ENCODE results near the gene HIVEP3. TPM values are rescaled to one million over a fixed set of nuclear protein-coding genes. Genes with fewer than 3 reads are reported as not detected.

The HIVEP3 gene
- polyA plus RNA-seq, 1 donor (not counting 4 experiments of a cell fraction or from before 2014, with no cell fraction given) = 1.1 TPM

DNA sequence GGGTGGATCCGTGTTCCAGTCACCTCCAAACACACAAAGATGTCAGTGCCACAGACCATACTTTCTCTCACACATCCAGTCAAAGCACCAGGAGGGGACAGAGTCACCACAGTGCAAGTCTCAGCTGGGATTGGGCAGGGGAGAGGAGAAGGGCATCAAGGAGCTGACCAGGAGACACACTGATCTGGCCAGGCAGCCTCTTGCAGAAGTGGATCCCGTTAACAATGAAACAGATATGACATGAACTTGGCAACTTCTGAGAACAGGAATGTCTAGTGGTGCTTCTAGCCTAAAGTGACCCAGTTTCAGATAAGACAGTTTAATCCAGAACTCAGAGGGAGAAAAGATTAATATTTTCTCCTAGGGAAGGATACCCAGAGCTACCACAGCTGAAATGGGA lies 71.0 kb downstream of the HIVEP3 start:
- dilution Hi-C loops (cut with MboI; ENCODE audit: extremely low pct_ligation_motif_present, low sequenced_read_pairs) = no loop called here
- peaks cover 21% of the 10 kb centered on the region for H3K4me1 ChIP-seq (ENCODE audit: control insufficient read depth, extremely low read depth, insufficient read depth, low read length)
- FAIRE-seq = no peak

DNA sequence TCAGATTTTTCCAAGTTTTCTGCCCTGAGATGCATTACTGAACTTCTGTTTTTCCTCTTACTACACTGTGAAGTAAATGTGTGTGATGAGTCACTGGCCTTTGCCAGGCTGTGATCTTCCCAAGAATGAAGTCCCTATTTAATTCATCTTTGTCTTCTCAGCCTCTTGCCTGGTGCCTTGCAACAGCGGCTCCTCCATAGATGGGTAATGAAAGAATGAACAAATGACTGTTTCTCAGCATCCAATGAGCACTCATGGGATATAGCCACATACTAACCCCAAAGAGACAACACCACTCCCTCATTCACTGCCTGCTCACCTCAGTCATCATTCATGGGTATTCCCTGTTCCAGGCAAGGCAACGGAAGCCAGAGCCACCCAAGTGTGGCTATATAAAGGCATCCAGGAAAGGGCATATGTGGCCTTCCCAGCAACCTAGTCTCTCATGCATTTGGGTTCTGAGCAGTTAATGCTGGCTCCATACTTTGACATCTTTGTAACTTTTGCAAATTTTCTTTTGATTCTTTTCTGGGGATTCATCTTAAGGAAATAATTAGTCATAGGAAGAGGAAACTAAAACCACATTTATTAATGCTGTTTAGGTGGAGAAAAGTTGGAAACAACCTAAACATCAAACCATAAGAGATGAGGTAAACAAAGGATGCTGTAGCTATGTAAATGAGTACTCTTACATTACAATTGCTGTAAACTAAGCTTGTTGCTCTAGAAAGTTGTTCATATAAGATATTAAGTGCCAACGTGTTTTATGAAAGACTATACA lies 71.9 kb downstream of the HIVEP3 start:
- Histone ChIP-seq H3K4me2 (ENCODE audit: control insufficient read depth, extremely low read depth, insufficient read depth, low read depth, low read length) (no peak overlapping the region), H2AFZ (ENCODE audit: control insufficient read depth, low read length) (no peak overlapping the region), H3K36me3 (ENCODE audit: control insufficient read depth in 2 of 2, extremely low read depth in 1 of 2, insufficient read depth in 2 of 2, low read length in 2 of 2) (no peaks in the 10 kb centered on the region), H3K4me3 (ENCODE audit: control insufficient read depth in 2 of 3, extremely low read depth in 1 of 3, insufficient read depth in 2 of 3, low read depth in 1 of 3, low read length in 3 of 3) (no peak overlapping the region), H4K20me1 (ENCODE audit: control insufficient read depth, extremely low read depth, insufficient read depth, low read length) (no peaks in the 10 kb centered on the region), H3K27ac (ENCODE audit: control insufficient read depth, insufficient read depth, low read length) (no peak overlapping the region), H3K9me1 (ENCODE audit: control insufficient read depth, extremely low read depth, insufficient read depth, low read length) (no peaks in the 10 kb centered on the region), H3K9me3 (ENCODE audit: control insufficient read depth, low read depth, low read length) (no peaks in the 10 kb centered on the region), H3K79me2 (ENCODE audit: control insufficient read depth, insufficient read depth, low read length) (no peaks in the 10 kb centered on the region), H3K9ac (ENCODE audit: control insufficient read depth, extremely low read depth, insufficient read depth, low read length) (no peak overlapping the region), H3K4me1 (ENCODE audit: control insufficient read depth, extremely low read depth, insufficient read depth, low read length) (peaks cover 17% of the 10 kb centered on the region), H3K27me3 (ENCODE audit: control insufficient read depth, extremely low read depth, insufficient read depth, low read length) (peaks cover 4% of the 10 kb centered on the region)
- DNase-seq (ENCODE audit: low read depth, low spot score) = no peak
- no peak for FAIRE-seq
- dilution Hi-C loops (cut with MboI; ENCODE audit: extremely low pct_ligation_motif_present, low sequenced_read_pairs) = no loop called here
- TF ChIP-seq EZH2 (IDR thresholded peaks at IDR 0.05; ENCODE audit: low read length) = no peak
- TF ChIP-seq, protein P1, sequence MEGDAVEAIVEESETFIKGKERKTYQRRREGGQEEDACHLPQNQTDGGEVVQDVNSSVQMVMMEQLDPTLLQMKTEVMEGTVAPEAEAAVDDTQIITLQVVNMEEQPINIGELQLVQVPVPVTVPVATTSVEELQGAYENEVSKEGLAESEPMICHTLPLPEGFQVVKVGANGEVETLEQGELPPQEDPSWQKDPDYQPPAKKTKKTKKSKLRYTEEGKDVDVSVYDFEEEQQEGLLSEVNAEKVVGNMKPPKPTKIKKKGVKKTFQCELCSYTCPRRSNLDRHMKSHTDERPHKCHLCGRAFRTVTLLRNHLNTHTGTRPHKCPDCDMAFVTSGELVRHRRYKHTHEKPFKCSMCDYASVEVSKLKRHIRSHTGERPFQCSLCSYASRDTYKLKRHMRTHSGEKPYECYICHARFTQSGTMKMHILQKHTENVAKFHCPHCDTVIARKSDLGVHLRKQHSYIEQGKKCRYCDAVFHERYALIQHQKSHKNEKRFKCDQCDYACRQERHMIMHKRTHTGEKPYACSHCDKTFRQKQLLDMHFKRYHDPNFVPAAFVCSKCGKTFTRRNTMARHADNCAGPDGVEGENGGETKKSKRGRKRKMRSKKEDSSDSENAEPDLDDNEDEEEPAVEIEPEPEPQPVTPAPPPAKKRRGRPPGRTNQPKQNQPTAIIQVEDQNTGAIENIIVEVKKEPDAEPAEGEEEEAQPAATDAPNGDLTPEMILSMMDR (optimal IDR thresholded peaks at IDR 0.05 in 1 of 3, IDR thresholded peaks at IDR 0.05 in 1 of 3, conservative IDR thresholded peaks at IDR 0.05 in 1 of 3; ENCODE audit: extremely low read depth in 1 of 3, insufficient read depth in 2 of 3, low read length in 3 of 3) = no peak

More for the DNA sequence above, 71.0 kb downstream of the HIVEP3 start:
- H3K27me3 ChIP-seq (ENCODE audit: control insufficient read depth, extremely low read depth, insufficient read depth, low read length) = peaks cover 4% of the 10 kb centered on the region
- H3K79me2 ChIP-seq (ENCODE audit: control insufficient read depth, insufficient read depth, low read length) = no peaks in the 10 kb centered on the region
- no peaks in the 10 kb centered on the region for H3K9me3 ChIP-seq (ENCODE audit: control insufficient read depth, low read depth, low read length)
- H4K20me1 ChIP-seq (ENCODE audit: control insufficient read depth, extremely low read depth, insufficient read depth, low read length) = no peaks in the 10 kb centered on the region
- TF ChIP-seq EZH2 (IDR thresholded peaks at IDR 0.05; ENCODE audit: low read length) = no peak
- TF ChIP-seq, protein P1 (optimal IDR thresholded peaks at IDR 0.05 in 1 of 3, IDR thresholded peaks at IDR 0.05 in 1 of 3, conservative IDR thresholded peaks at IDR 0.05 in 1 of 3; ENCODE audit: extremely low read depth in 1 of 3, insufficient read depth in 2 of 3, low read length in 3 of 3) = no peak
- no peak overlapping the region for H3K4me3 ChIP-seq (ENCODE audit: control insufficient read depth in 2 of 3, extremely low read depth in 1 of 3, insufficient read depth in 2 of 3, low read depth in 1 of 3, low read length in 3 of 3)
- no peak overlapping the region for H2AFZ ChIP-seq (ENCODE audit: control insufficient read depth, low read length)
- H3K36me3 ChIP-seq (ENCODE audit: control insufficient read depth in 2 of 2, extremely low read depth in 1 of 2, insufficient read depth in 2 of 2, low read length in 2 of 2) = no peaks in the 10 kb centered on the region
- no peak overlapping the region for H3K4me2 ChIP-seq (ENCODE audit: control insufficient read depth, extremely low read depth, insufficient read depth, low read depth, low read length)
- H3K27ac ChIP-seq (ENCODE audit: control insufficient read depth, insufficient read depth, low read length) = no peak overlapping the region
- H3K9me1 ChIP-seq (ENCODE audit: control insufficient read depth, extremely low read depth, insufficient read depth, low read length) = no peaks in the 10 kb centered on the region
- no peak for DNase-seq (ENCODE audit: low read depth, low spot score)
- no peak overlapping the region for H3K9ac ChIP-seq (ENCODE audit: control insufficient read depth, extremely low read depth, insufficient read depth, low read length)

All from keratinocyte (primary cell).